ENCODE measurements around the gene DGUOK.

Gene DGUOK

GRCh38 chr2:73998451-73998850, 71.8 kb downstream of the DGUOK start:
- H3K4me3 ChIP-seq (replicated peaks; ENCODE audit: low read depth, low read length): no peak overlapping the region
- DNase-seq (ENCODE audit: low read depth): no peak
- TF ChIP-seq CTCF (IDR thresholded peaks at IDR 0.05; ENCODE audit: low read length, missing control alignments): no peak

GRCh38 chr2:73998933-73999332, 72.3 kb downstream of the DGUOK start:
- no peak overlapping the region for H3K4me3 ChIP-seq (replicated peaks; ENCODE audit: low read depth, low read length)
- TF ChIP-seq CTCF (IDR thresholded peaks at IDR 0.05; ENCODE audit: low read length, missing control alignments): no peak
- no peak for DNase-seq (ENCODE audit: low read depth)

DNA sequence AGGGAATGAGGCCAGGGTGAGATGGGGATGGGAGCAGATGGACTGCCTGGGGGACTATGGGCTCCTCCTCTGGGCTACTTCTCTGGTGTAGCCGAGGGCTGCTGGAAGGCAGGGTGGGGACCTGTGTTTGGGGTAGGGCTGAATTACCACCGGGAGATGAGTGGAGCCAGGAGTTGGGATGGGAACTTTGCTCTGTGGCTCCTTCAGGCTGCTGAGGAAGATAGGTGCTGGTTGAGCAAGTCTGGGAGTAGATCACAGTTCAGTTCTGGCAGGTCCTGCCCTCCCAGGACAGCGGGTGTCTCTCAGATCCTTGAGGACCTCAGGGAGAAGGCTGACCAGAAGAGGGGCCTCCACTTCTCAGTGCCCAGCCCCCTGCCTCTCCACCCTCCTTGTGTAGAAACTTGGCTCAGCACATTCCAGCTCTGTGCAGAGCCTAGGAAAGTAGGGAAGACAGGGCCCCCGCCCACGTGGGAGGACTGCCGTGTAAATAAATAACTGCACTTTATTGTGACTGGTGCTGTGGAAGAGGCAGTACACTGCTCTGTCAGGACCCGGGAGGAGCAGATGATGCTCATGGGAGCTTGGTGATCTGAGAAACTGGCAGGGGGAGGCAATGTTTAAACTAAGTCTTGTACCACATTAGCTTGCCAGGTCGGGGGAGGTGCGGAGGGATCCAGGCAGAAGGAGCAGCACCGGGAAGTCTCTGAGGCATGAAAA, 73.4 kb downstream of the DGUOK start:
- no peak for TF ChIP-seq CTCF (IDR thresholded peaks at IDR 0.05; ENCODE audit: low read length, missing control alignments)
- H3K4me3 ChIP-seq (replicated peaks; ENCODE audit: low read depth, low read length): no peak overlapping the region
- DNase-seq (ENCODE audit: low read depth): peak; percentile 59

DNA sequence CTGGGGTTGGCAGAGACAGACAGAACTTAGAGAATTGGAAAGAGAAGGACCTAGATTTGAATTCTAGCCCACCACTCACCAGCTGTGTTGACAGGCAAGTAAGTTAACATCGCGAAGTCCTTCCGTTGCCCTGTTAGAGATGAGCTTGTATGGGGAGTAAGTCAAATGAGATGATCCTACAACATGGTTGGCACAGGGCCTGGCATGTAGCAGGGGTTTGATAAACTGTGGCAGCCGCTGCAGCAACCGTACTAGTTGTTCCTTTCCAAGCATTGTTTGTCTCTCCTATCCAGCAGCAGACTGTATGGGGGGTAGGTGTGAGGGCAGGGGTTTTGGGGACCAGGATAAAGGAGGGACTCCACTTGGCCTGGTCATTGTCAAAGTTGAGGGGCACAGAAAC, 74.0 kb downstream of the DGUOK start:
- DNase-seq (ENCODE audit: low read depth): no peak

GRCh38 chr2:74001121-74001520, 74.4 kb downstream of the DGUOK start:
- H3K4me3 ChIP-seq (replicated peaks; ENCODE audit: low read depth, low read length): no peak overlapping the region
- TF ChIP-seq CTCF (IDR thresholded peaks at IDR 0.05; ENCODE audit: low read length, missing control alignments): no peak
- DNase-seq (ENCODE audit: low read depth): no peak

More for the DNA sequence above, 74.0 kb downstream of the DGUOK start:
- TF ChIP-seq CTCF (IDR thresholded peaks at IDR 0.05; ENCODE audit: low read length, missing control alignments): no peak
- no peak overlapping the region for H3K4me3 ChIP-seq (replicated peaks; ENCODE audit: low read depth, low read length)

- no peak for TF ChIP-seq CTCF (IDR thresholded peaks at IDR 0.05; ENCODE audit: low read length, missing control alignments)
- DNase-seq (ENCODE audit: low read depth): no peak
- H3K4me3 ChIP-seq (replicated peaks; ENCODE audit: low read depth, low read length): peak overlapping the region; percentile 50
Measured at GRCh38 chr2:74001781-74002504, 75.3 kb downstream of the DGUOK start.

Measured in fibroblast of pulmonary artery (primary cell).